Superior temporal gyrus (tissue), 1 donor: ENCODE results near the gene IER3.
A peak's percentile ranks its signal among the peaks of the same experiment; 100 is the strongest.

Source experiments
- DNase-seq: peaks from one replicate; pipeline ENCODE4 v3.0.0-alpha.2; 2016; ENCODE audit errors: extremely low spot score

Gene IER3

GRCh38 chr6:30744054-30744805 lies at the start of gene IER3:
Gene IER3, minus strand, starts transcription at chr6:30744547. Its CDS starts 29 bp downstream, at chr6:30744518.
- peak; percentile 50 for DNase-seq

GRCh38 chr6:30793521-30794194 lies 49.3 kb upstream of the IER3 start:
- no peak for DNase-seq

GRCh38 chr6:30792786-30793185 lies 48.4 kb upstream of the IER3 start:
- DNase-seq: no peak

- no peak for DNase-seq
These were observed 46.5 kb upstream of the IER3 start for GRCh38 chr6:30790724-30791383.

GRCh38 chr6:30789606-30790005 lies 45.3 kb upstream of the IER3 start:
- DNase-seq: no peak

- DNase-seq: no peak
These were observed 43.6 kb upstream of the IER3 start for GRCh38 chr6:30787954-30788353.

- no peak for DNase-seq
These were observed 38.2 kb upstream of the IER3 start for GRCh38 chr6:30782425-30783014.

- peak; percentile 94 for DNase-seq
These were observed 37.5 kb upstream of the IER3 start for GRCh38 chr6:30781743-30782424.

GRCh38 chr6:30781395-30781742 lies 37.0 kb upstream of the IER3 start:
- no peak for DNase-seq

GRCh38 chr6:30780642-30780920 lies 36.2 kb upstream of the IER3 start:
- no peak for DNase-seq

GRCh38 chr6:30779850-30780641 lies 35.7 kb upstream of the IER3 start:
- DNase-seq: no peak

GRCh38 chr6:30778001-30778635 lies 33.8 kb upstream of the IER3 start:
- no peak for DNase-seq

GRCh38 chr6:30777155-30777485 lies 32.8 kb upstream of the IER3 start:
- DNase-seq: no peak

- no peak for DNase-seq
These were observed 32.2 kb upstream of the IER3 start for GRCh38 chr6:30776390-30777154.

GRCh38 chr6:30775104-30775503 lies 30.8 kb upstream of the IER3 start:
- no peak for DNase-seq

- DNase-seq: no peak
These were observed 30.4 kb upstream of the IER3 start for GRCh38 chr6:30774701-30775100.

GRCh38 chr6:30770592-30770991 lies 26.2 kb upstream of the IER3 start:
- no peak for DNase-seq

- DNase-seq: no peak
These were observed 25.6 kb upstream of the IER3 start for GRCh38 chr6:30769853-30770524.

- DNase-seq: no peak
These were observed 24.9 kb upstream of the IER3 start for GRCh38 chr6:30769088-30769852.
